ENCODE results near the gene LRRC72.
"Not testable (repeated sequence)": the region's sequence is repeated elsewhere in the genome, so short reads cannot be mapped to it uniquely, and the experiment has no call there.

DNA sequence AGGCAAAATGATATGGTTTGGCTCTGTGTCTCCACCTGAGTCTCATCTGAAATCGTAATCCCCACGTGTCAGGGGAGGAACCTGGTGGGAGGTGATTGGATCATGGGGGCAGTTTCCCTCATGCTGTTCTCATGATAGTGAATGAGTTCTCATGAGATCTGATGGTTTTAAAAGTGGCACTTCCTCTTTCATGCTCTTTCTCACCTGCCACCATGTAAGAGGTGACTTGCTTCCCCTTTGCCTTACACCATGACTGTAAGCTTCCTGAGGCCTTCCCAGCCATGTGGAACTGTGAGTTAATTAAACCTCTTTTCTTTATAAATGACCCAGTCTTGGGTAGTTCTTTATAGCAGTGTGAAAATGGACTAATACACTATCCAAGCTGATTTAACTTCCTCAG, 13.9 kb downstream of the LRRC72 start:
- TF ChIP-seq, protein P1, sequence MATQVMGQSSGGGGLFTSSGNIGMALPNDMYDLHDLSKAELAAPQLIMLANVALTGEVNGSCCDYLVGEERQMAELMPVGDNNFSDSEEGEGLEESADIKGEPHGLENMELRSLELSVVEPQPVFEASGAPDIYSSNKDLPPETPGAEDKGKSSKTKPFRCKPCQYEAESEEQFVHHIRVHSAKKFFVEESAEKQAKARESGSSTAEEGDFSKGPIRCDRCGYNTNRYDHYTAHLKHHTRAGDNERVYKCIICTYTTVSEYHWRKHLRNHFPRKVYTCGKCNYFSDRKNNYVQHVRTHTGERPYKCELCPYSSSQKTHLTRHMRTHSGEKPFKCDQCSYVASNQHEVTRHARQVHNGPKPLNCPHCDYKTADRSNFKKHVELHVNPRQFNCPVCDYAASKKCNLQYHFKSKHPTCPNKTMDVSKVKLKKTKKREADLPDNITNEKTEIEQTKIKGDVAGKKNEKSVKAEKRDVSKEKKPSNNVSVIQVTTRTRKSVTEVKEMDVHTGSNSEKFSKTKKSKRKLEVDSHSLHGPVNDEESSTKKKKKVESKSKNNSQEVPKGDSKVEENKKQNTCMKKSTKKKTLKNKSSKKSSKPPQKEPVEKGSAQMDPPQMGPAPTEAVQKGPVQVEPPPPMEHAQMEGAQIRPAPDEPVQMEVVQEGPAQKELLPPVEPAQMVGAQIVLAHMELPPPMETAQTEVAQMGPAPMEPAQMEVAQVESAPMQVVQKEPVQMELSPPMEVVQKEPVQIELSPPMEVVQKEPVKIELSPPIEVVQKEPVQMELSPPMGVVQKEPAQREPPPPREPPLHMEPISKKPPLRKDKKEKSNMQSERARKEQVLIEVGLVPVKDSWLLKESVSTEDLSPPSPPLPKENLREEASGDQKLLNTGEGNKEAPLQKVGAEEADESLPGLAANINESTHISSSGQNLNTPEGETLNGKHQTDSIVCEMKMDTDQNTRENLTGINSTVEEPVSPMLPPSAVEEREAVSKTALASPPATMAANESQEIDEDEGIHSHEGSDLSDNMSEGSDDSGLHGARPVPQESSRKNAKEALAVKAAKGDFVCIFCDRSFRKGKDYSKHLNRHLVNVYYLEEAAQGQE (IDR thresholded peaks at IDR 0.05; ENCODE audit: low read depth, low read length), result not testable (repeated sequence)
- TF ChIP-seq, protein P2, sequence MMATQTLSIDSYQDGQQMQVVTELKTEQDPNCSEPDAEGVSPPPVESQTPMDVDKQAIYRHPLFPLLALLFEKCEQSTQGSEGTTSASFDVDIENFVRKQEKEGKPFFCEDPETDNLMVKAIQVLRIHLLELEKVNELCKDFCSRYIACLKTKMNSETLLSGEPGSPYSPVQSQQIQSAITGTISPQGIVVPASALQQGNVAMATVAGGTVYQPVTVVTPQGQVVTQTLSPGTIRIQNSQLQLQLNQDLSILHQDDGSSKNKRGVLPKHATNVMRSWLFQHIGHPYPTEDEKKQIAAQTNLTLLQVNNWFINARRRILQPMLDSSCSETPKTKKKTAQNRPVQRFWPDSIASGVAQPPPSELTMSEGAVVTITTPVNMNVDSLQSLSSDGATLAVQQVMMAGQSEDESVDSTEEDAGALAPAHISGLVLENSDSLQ (IDR thresholded peaks at IDR 0.05), result not testable (repeated sequence)
- not testable (repeated sequence) for TF ChIP-seq POLR2A (IDR thresholded peaks at IDR 0.05; ENCODE audit: low read depth, low read length); LARP7 (IDR thresholded peaks at IDR 0.05); EP300 (IDR thresholded peaks at IDR 0.05; ENCODE audit: borderline replicate concordance in 1 of 2, control insufficient read depth in 1 of 2, low read depth in 2 of 2, low read length in 2 of 2); EGR1 (IDR thresholded peaks at IDR 0.05; ENCODE audit: borderline replicate concordance in 1 of 2, low read depth in 2 of 2, low read length in 2 of 2); HCFC1 (IDR thresholded peaks at IDR 0.05; ENCODE audit: low read length); NFIC (IDR thresholded peaks at IDR 0.05; ENCODE audit: low read depth, low read length)
- TF ChIP-seq, protein P3, sequence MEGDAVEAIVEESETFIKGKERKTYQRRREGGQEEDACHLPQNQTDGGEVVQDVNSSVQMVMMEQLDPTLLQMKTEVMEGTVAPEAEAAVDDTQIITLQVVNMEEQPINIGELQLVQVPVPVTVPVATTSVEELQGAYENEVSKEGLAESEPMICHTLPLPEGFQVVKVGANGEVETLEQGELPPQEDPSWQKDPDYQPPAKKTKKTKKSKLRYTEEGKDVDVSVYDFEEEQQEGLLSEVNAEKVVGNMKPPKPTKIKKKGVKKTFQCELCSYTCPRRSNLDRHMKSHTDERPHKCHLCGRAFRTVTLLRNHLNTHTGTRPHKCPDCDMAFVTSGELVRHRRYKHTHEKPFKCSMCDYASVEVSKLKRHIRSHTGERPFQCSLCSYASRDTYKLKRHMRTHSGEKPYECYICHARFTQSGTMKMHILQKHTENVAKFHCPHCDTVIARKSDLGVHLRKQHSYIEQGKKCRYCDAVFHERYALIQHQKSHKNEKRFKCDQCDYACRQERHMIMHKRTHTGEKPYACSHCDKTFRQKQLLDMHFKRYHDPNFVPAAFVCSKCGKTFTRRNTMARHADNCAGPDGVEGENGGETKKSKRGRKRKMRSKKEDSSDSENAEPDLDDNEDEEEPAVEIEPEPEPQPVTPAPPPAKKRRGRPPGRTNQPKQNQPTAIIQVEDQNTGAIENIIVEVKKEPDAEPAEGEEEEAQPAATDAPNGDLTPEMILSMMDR (IDR thresholded peaks at IDR 0.05 in 2 of 3, conservative IDR thresholded peaks at IDR 0.05 in 1 of 3; ENCODE audit: control insufficient read depth in 2 of 3, extremely low read depth in 1 of 3, insufficient read depth in 1 of 3, low read depth in 3 of 3, low read length in 3 of 3), result not testable (repeated sequence)
